NT2/D1 (cell line): Measurements from ENCODE around the gene INPP5E.

ENCODE experiments used
- SUZ12 ChIP-seq: IDR thresholded peaks from 2 replicates; pipeline ENCODE4 v1.6.1; 2011; ENCODE audit not compliant: insufficient read length, insufficient read depth; ENCODE audit errors: extremely low read depth
- YY1 ChIP-seq: IDR thresholded peaks from 2 replicates; pipeline ENCODE4 v1.6.1; 2011; ENCODE audit not compliant: insufficient read length, insufficient read depth
- ZNF274 ChIP-seq: IDR thresholded peaks from 2 replicates; pipeline ENCODE4 v1.6.1; 2011; ENCODE audit warnings: mild to moderate bottlenecking, low read depth, low read length

DNA sequence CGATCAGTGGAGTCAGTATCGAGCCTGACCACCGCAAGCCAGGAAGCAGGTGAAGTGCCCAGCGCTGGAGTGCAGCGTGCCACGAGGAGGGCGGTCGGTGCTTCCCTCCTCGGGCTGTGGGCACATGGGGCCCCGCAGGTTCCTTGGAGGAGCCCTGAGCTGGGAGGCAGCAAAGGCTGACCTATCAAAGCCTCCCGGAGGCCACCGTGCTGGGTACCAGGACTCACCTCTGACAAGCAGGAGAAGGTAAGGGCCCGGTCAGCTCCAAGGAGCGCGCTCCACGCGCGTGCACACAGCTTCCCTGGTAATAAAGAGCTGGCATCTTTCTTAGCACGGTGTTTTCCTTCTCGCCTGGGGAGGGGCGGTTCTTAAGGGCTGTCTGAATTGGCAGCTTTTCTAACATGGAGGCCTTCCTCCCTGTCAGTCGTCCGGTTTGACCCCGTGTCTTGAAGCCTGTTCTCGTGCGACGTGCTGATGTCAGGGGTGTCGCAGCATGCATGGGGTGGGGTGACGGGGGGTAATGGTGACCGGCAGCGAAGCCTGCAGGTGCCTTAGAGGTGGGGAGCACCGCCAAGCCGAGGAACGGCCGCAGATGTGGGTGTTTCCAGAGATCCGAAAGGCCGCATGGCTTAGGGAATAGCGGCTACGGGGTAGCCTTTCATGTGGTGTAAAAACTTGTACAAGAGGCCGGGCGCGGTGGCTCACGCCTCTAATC lies 16.1 kb downstream of the INPP5E start:
- TF ChIP-seq SUZ12 (no peak), ZNF274 (no peak), YY1 (no peak)
